BLaER1 (cell line): ENCODE measurements around the gene EZR.

Experiments used
- H3K27ac ChIP-seq: shearing (Covaris generic); formaldehyde crosslinking; 2 replicates; pipeline ENCODE4 v1.8.1; 2022
- H3K27me3 ChIP-seq: shearing (Covaris generic); formaldehyde crosslinking; 2 replicates; pipeline ENCODE4 v1.8.1; 2022
- H3K36me3 ChIP-seq: shearing (Covaris generic); formaldehyde crosslinking; 2 replicates; pipeline ENCODE4 v1.8.1; 2022
- H3K4me1 ChIP-seq: shearing (Covaris generic); formaldehyde crosslinking; 2 replicates; pipeline ENCODE4 v1.8.1; 2022
- H3K4me2 ChIP-seq: shearing (Covaris generic); formaldehyde crosslinking; 2 replicates; pipeline ENCODE4 v1.8.1; 2022
- H3K4me3 ChIP-seq: shearing (Covaris generic); formaldehyde crosslinking; 2 replicates; pipeline ENCODE4 v1.8.1; 2022
- H3K9ac ChIP-seq: shearing (Covaris generic); formaldehyde crosslinking; 2 replicates; pipeline ENCODE4 v1.8.1; 2022
- H3K9me3 ChIP-seq: shearing (Covaris generic); formaldehyde crosslinking; 2 replicates; pipeline ENCODE4 v1.8.1; 2022
- H4K20me1 ChIP-seq: shearing (Covaris generic); formaldehyde crosslinking; 2 replicates; pipeline ENCODE4 v1.8.1; 2022
- Cebpa-rat ChIP-seq: shearing (Covaris generic); IDR thresholded peaks from 2 replicates; pipeline ENCODE4 v1.8.1; 2022

Gene EZR

GRCh38 chr6:158789115-158789917 lies 29.9 kb downstream of the EZR start:
- peak overlapping the region; percentile 91 for H3K4me2 ChIP-seq
- peak overlapping the region; percentile 72 for H3K9ac ChIP-seq
- TF ChIP-seq Cebpa-rat: no peak
- H3K4me3 ChIP-seq: peak overlapping the region; percentile 46
- H3K4me1 ChIP-seq: peaks cover 72% of the 10 kb centered on the region
- H3K9me3 ChIP-seq: no peaks in the 10 kb centered on the region
- H3K27me3 ChIP-seq: no peaks in the 10 kb centered on the region
- peaks cover 85% of the 10 kb centered on the region for H4K20me1 ChIP-seq
- H3K27ac ChIP-seq: peak overlapping the region; percentile 79
- H3K36me3 ChIP-seq: peaks cover 43% of the 10 kb centered on the region

- H3K27ac ChIP-seq: no peak overlapping the region
- no peak for TF ChIP-seq Cebpa-rat
- H3K9me3 ChIP-seq: no peaks in the 10 kb centered on the region
- no peak overlapping the region for H3K4me2 ChIP-seq
- no peak overlapping the region for H3K4me3 ChIP-seq
- no peak overlapping the region for H3K9ac ChIP-seq
- peaks cover 82% of the 10 kb centered on the region for H4K20me1 ChIP-seq
- H3K4me1 ChIP-seq: peaks cover 52% of the 10 kb centered on the region
- H3K27me3 ChIP-seq: no peaks in the 10 kb centered on the region
- H3K36me3 ChIP-seq: peaks cover 61% of the 10 kb centered on the region
These were observed 31.8 kb downstream of the EZR start for GRCh38 chr6:158787395-158787794.

DNA sequence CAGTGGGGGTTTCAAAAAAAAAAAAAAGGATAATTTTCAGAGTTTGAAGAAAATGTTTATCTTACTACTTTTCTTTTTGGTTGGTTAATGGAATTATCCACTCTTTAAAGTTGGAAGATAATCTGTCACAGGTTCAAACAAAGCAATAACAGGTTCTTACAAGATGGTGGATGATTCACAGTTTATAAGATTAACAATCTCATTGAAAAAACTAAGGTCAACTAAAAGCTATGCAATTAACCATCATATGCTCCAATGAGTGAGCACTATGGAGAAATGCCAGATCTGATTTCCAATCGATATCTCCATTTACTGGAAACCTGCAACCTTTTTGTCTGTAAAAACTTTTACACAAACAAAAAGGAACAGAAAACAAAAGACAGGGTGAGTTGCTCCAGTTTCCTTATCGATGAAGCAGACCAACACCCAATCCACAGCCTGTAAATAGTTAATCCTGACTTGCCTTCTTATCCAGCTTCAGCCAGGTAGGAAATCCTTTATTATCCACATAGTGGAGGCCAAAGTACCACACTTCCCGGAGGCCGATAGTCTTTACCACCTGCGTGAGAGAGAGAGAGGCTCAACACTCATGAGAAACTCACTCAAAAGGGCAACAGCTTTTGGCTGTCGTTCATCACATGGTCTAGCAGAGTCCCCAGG lies 32.4 kb downstream of the EZR start:
- Histone ChIP-seq H3K9ac (no peak overlapping the region), H3K27ac (no peak overlapping the region), H3K4me2 (no peak overlapping the region), H3K4me3 (no peak overlapping the region), H3K27me3 (no peaks in the 10 kb centered on the region), H3K9me3 (no peaks in the 10 kb centered on the region), H3K4me1 (peaks cover 46% of the 10 kb centered on the region), H3K36me3 (peaks cover 67% of the 10 kb centered on the region), H4K20me1 (peaks cover 82% of the 10 kb centered on the region)
- TF ChIP-seq Cebpa-rat: no peak

DNA sequence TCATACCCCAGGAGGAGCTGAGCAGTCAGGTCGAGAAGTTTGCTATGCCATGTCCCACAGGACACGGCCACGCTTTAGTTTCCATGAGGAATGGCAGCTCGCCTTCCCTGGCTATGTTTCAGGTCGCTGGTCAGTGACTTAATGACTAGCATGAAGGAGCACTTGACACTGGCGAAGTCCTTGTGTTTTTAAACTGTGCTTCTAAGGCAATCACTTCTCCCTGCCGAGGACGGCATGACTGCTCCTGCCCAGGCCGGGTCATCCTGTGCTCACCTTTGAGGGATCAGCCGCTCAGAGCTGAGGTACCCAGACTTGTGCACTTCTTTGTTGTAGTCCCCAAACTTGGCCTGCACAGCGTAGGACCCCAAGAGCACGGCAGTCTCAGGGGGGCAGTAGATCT lies 34.1 kb downstream of the EZR start:
- Histone ChIP-seq H3K9ac (no peak overlapping the region), H4K20me1 (peaks cover 75% of the 10 kb centered on the region), H3K4me2 (no peak overlapping the region), H3K36me3 (peaks cover 85% of the 10 kb centered on the region), H3K27me3 (no peaks in the 10 kb centered on the region), H3K4me1 (peaks cover 29% of the 10 kb centered on the region), H3K9me3 (no peaks in the 10 kb centered on the region), H3K27ac (no peak overlapping the region), H3K4me3 (no peak overlapping the region)
- TF ChIP-seq Cebpa-rat: no peak

- Histone ChIP-seq H3K4me2 (no peak overlapping the region), H3K27me3 (no peaks in the 10 kb centered on the region), H4K20me1 (peaks cover 70% of the 10 kb centered on the region), H3K4me3 (no peak overlapping the region), H3K9me3 (no peaks in the 10 kb centered on the region), H3K36me3 (peaks cover 90% of the 10 kb centered on the region), H3K4me1 (peaks cover 24% of the 10 kb centered on the region), H3K9ac (no peak overlapping the region), H3K27ac (no peak overlapping the region)
- TF ChIP-seq Cebpa-rat: no peak
These were observed 34.7 kb downstream of the EZR start for GRCh38 chr6:158784505-158784904.

DNA sequence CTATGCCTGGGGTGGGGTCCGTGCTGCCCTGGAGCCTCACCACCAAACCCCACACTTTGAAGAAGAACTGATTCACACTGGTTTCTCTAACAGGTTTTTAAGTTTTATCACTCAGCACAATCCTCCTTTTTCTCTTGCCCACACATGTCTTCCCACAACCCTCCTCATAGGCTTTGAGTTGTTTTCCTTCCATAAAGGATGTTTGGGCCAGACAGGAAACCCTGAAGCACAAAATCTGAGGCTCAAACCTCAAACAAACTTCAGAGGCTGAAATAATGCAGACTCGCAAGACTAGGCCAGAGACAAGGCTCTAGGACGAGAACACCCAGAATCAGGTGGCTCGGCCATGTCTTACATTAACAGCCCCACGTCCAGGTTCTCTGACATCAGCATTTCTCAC lies 35.3 kb downstream of the EZR start:
- H3K4me1 ChIP-seq: peaks cover 19% of the 10 kb centered on the region
- H3K36me3 ChIP-seq: peaks cover 96% of the 10 kb centered on the region
- TF ChIP-seq Cebpa-rat: no peak
- no peak overlapping the region for H3K4me2 ChIP-seq
- no peak overlapping the region for H3K27ac ChIP-seq
- H4K20me1 ChIP-seq: peaks cover 69% of the 10 kb centered on the region
- H3K9me3 ChIP-seq: no peaks in the 10 kb centered on the region
- no peak overlapping the region for H3K4me3 ChIP-seq
- H3K27me3 ChIP-seq: no peaks in the 10 kb centered on the region
- H3K9ac ChIP-seq: no peak overlapping the region

DNA sequence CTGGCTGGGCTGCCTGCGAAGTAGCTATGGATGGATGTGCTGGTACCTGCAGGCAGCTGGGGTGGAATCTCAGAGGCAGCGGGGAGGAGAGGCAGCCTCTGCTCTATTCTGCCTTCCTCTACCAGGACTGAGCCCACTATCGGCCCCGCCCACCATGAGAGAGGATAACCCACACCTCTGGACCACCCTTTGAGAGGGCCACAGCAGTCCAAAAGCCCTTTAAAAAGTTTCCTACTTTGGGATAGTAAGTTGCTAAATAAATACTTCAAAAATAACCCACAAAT lies 36.1 kb downstream of the EZR start:
- Histone ChIP-seq H3K27me3 (no peaks in the 10 kb centered on the region), H3K4me3 (no peak overlapping the region), H3K9me3 (no peaks in the 10 kb centered on the region), H3K36me3 (peaks cover 100% of the 10 kb centered on the region), H3K4me2 (no peak overlapping the region), H3K27ac (no peak overlapping the region), H3K9ac (no peak overlapping the region), H3K4me1 (peaks cover 12% of the 10 kb centered on the region), H4K20me1 (peaks cover 67% of the 10 kb centered on the region)
- no peak for TF ChIP-seq Cebpa-rat

- Histone ChIP-seq H4K20me1 (peaks cover 67% of the 10 kb centered on the region), H3K27ac (no peak overlapping the region), H3K9ac (no peak overlapping the region), H3K4me2 (no peak overlapping the region), H3K36me3 (peaks cover 100% of the 10 kb centered on the region), H3K27me3 (no peaks in the 10 kb centered on the region), H3K4me1 (peaks cover 6% of the 10 kb centered on the region), H3K9me3 (no peaks in the 10 kb centered on the region), H3K4me3 (no peak overlapping the region)
- no peak for TF ChIP-seq Cebpa-rat
These were observed 36.6 kb downstream of the EZR start for GRCh38 chr6:158782432-158783166.

GRCh38 chr6:158781692-158782373 lies 37.3 kb downstream of the EZR start:
- Histone ChIP-seq H3K9ac (no peak overlapping the region), H4K20me1 (peaks cover 67% of the 10 kb centered on the region)
- no peak for TF ChIP-seq Cebpa-rat

More at GRCh38 chr6:158781692-158782373, 37.3 kb downstream of the EZR start:
- no peak overlapping the region for H3K27ac ChIP-seq
- H3K36me3 ChIP-seq: peaks cover 100% of the 10 kb centered on the region
- no peak overlapping the region for H3K4me3 ChIP-seq
- no peaks in the 10 kb centered on the region for H3K4me1 ChIP-seq
- no peaks in the 10 kb centered on the region for H3K9me3 ChIP-seq
- H3K4me2 ChIP-seq: no peak overlapping the region
- no peaks in the 10 kb centered on the region for H3K27me3 ChIP-seq
